PC-3 (cell line): ENCODE measurements around the gene RFPL1.

Experiments used
- EZH2 ChIP-seq: fragments of 300-600 bp; sonication (generic); IDR thresholded peaks from one replicate; pipeline ENCODE4 v1.6.1; 2017; ENCODE audit warnings: antibody characterized with exemption, mild to moderate bottlenecking, low read length; ENCODE audit not compliant: unreplicated experiment
- TF ChIP-seq, protein P1 (sequence below): fragments of 300-600 bp; sonication (generic); conservative IDR thresholded peaks from 2 replicates; pipeline ENCODE4 v1.5.1; 2017; ENCODE audit warnings: antibody characterized with exemption, low read depth, mild to moderate bottlenecking, low read length

DNA sequence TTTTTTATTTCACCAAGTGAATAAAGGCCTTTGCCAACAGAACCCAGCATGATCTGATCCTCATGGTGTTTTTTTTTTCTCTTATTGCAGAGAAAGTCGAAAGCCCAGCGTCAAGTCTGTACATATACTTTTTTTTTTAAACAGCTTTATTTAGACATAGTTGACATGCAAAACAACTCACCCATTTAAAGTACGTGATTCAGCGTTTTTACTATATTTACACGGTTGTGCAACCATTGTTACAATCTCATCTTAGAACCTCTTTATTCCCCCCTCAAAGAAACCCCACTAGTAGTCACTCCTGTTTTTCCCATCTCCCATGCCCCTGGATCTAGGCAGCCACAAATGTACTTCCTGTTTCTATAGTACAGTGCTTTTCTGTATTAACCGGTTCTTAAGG is 29.4 kb upstream of the RFPL1 start:
- TF ChIP-seq, protein P1, sequence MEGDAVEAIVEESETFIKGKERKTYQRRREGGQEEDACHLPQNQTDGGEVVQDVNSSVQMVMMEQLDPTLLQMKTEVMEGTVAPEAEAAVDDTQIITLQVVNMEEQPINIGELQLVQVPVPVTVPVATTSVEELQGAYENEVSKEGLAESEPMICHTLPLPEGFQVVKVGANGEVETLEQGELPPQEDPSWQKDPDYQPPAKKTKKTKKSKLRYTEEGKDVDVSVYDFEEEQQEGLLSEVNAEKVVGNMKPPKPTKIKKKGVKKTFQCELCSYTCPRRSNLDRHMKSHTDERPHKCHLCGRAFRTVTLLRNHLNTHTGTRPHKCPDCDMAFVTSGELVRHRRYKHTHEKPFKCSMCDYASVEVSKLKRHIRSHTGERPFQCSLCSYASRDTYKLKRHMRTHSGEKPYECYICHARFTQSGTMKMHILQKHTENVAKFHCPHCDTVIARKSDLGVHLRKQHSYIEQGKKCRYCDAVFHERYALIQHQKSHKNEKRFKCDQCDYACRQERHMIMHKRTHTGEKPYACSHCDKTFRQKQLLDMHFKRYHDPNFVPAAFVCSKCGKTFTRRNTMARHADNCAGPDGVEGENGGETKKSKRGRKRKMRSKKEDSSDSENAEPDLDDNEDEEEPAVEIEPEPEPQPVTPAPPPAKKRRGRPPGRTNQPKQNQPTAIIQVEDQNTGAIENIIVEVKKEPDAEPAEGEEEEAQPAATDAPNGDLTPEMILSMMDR = no peak
- no peak for TF ChIP-seq EZH2
